PC-3 (cell line): ENCODE data around the gene HIPK2. TPM values are rescaled to one million over a fixed set of nuclear protein-coding genes. Genes with fewer than 3 reads are reported as not detected.
A peak's percentile ranks its signal among the peaks of the same experiment; 100 is the strongest.

Experiments
- ATAC-seq: fragments of 200-7000 bp; cut with Tn5 transposase; 2 replicates; pipeline ENCODE4 v1.9.1; 2020; ENCODE audit warnings: mild to moderate bottlenecking, moderate library complexity
- BruUV-seq: library from RNA; stranded (reverse); fragments of 400-500 nt; replicated peaks from 2 replicates; lab custom pipeline; 2021; lab: Mats Ljungman, UMichigan
- CTCF ChIA-PET: fragments of 300-600 bp; sonication (Branson Sonifier 250); formaldehyde crosslinking; loops from one replicate; lab custom pipeline; 2022; ENCODE audit warnings: antibody characterized with exemption; lab: Charles Lee
- POLR2A ChIA-PET: fragments of 300-600 bp; sonication (Branson Sonifier 250); formaldehyde crosslinking; loops from one replicate; lab custom pipeline; 2022; ENCODE audit warnings: antibody characterized with exemption; ENCODE audit not compliant: unreplicated experiment; lab: Charles Lee
- DNase-seq: peaks from one replicate; pipeline ENCODE4 v3.0.0-alpha.2; 2015
- H2AFZ ChIP-seq: fragments of 300-600 bp; sonication (generic); 2 replicates; pipeline ENCODE4 v1.6.0; 2016; ENCODE audit warnings: antibody characterized with exemption, low read length
- H3F3A ChIP-seq: fragments of 300-600 bp; sonication (generic); one replicate; pipeline ENCODE4 v1.6.0; 2017; ENCODE audit warnings: antibody characterized with exemption, low read length, control low read depth, mild to moderate bottlenecking; ENCODE audit not compliant: unreplicated experiment
- H3K27ac ChIP-seq: fragments of 300-600 bp; sonication (generic); 2 replicates; pipeline ENCODE4 v1.5.1; 2016; ENCODE audit warnings: mild to moderate bottlenecking, low read length
- H3K27me3 ChIP-seq: fragments of 300-600 bp; sonication (generic); 2 replicates; pipeline ENCODE4 v1.6.1; 2016; ENCODE audit warnings: low read length, mixed read lengths
- H3K36me3 ChIP-seq: fragments of 300-600 bp; sonication (generic); 2 replicates; pipeline ENCODE4 v1.6.1; 2016; ENCODE audit warnings: low read depth, mixed run types, low read length, mixed read lengths
- H3K4me1 ChIP-seq: fragments of 300-600 bp; sonication (generic); 2 replicates; pipeline ENCODE4 v1.5.1; 2016; ENCODE audit warnings: low read length; ENCODE audit not compliant: insufficient read depth
- H3K4me2 ChIP-seq: fragments of 300-600 bp; sonication (generic); 2 replicates; pipeline ENCODE4 v1.6.0; 2016; ENCODE audit warnings: low read length
- H3K4me3 ChIP-seq: fragments of 300-600 bp; sonication (generic); 2 replicates; pipeline ENCODE4 v1.5.1; 2016; ENCODE audit warnings: mild to moderate bottlenecking, low read length, mixed read lengths
- H3K79me2 ChIP-seq: fragments of 300-600 bp; sonication (generic); 2 replicates; pipeline ENCODE4 v1.6.1; 2017; ENCODE audit warnings: low read length, mixed read lengths
- H3K9ac ChIP-seq: fragments of 300-600 bp; sonication (generic); 2 replicates; pipeline ENCODE4 v1.6.0; 2016; ENCODE audit warnings: mild to moderate bottlenecking, low read length
- H3K9me2 ChIP-seq: fragments of 300-600 bp; sonication (generic); replicated peaks from 2 replicates; pipeline ENCODE4 v1.6.1; 2016; ENCODE audit warnings: mixed run types, low read length, mixed read lengths
- H3K9me3 ChIP-seq: fragments of 300-600 bp; sonication (generic); 2 replicates; pipeline ENCODE4 v1.6.1; 2016; ENCODE audit warnings: low read length, mixed read lengths
- H4K20me1 ChIP-seq: fragments of 300-600 bp; sonication (generic); 2 replicates; pipeline ENCODE4 v1.6.1; 2016; ENCODE audit warnings: low read length, mixed read lengths
- EZH2 ChIP-seq: fragments of 300-600 bp; sonication (generic); IDR thresholded peaks from one replicate; pipeline ENCODE4 v1.6.1; 2017; ENCODE audit warnings: antibody characterized with exemption, mild to moderate bottlenecking, low read length; ENCODE audit not compliant: unreplicated experiment
- EZH2phosphoT487 ChIP-seq: fragments of 300-600 bp; sonication (generic); IDR thresholded peaks from 2 replicates; pipeline ENCODE4 v1.6.1; 2018; ENCODE audit warnings: mild to moderate bottlenecking, antibody characterized with exemption, low read length, borderline replicate concordance
- intact Hi-C: fragments of 100-400 bp; cut with micrococcal nuclease; formaldehyde crosslinking; loops from 2 replicates; pipeline ENCODE4 v1.9.0; 2023
- total RNA-seq: library from RNA; depleted of rRNA; stranded (reverse); fragments of >200 nt; gene quantifications from 2 replicates; pipeline ENCODE4 v1.2.3, GENCODE V29; 2014
- TF ChIP-seq, protein P1 (sequence below): fragments of 300-600 bp; sonication (generic); conservative IDR thresholded peaks from 2 replicates; pipeline ENCODE4 v1.5.1; 2017; ENCODE audit warnings: antibody characterized with exemption, low read depth, mild to moderate bottlenecking, low read length

HIPK2 gene
- total RNA-seq, 1 experiment from 2014 or later = 38.1 TPM

- ChIA-PET CTCF (no interaction called here), POLR2A (interaction anchor here (0.6 kb wide), 1 partner anchor 352 kb away, joined by 4 read pairs; no protein-coding TSS in a partner anchor)
- H3K4me2 ChIP-seq = no peak overlapping the region
- H3K4me3 ChIP-seq = no peak overlapping the region
- peak overlapping the region; percentile 6; the same call in 1 of the 2 replicates for H3K27ac ChIP-seq
- H3K9me3 ChIP-seq = no peaks in the 10 kb centered on the region
- no peaks in the 10 kb centered on the region for H3F3A ChIP-seq
- ATAC-seq = no peak
- intact Hi-C loops = no loop called here
- no peaks in the 10 kb centered on the region for H3K9me2 ChIP-seq
- H3K36me3 ChIP-seq = peaks cover 63% of the 10 kb centered on the region
- H4K20me1 ChIP-seq = 0 out of 2 replicates have a peak, but pooled peaks cover 3% of the 10 kb centered on the region
- no peak overlapping the region for H3K9ac ChIP-seq
- BruUV-seq = no TSS peak
- DNase-seq = no peak
- TF ChIP-seq EZH2 (no peak), EZH2phosphoT487 (no peak)
- TF ChIP-seq, protein P1, sequence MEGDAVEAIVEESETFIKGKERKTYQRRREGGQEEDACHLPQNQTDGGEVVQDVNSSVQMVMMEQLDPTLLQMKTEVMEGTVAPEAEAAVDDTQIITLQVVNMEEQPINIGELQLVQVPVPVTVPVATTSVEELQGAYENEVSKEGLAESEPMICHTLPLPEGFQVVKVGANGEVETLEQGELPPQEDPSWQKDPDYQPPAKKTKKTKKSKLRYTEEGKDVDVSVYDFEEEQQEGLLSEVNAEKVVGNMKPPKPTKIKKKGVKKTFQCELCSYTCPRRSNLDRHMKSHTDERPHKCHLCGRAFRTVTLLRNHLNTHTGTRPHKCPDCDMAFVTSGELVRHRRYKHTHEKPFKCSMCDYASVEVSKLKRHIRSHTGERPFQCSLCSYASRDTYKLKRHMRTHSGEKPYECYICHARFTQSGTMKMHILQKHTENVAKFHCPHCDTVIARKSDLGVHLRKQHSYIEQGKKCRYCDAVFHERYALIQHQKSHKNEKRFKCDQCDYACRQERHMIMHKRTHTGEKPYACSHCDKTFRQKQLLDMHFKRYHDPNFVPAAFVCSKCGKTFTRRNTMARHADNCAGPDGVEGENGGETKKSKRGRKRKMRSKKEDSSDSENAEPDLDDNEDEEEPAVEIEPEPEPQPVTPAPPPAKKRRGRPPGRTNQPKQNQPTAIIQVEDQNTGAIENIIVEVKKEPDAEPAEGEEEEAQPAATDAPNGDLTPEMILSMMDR = no peak
- H3K4me1 ChIP-seq = no peaks in the 10 kb centered on the region; the same call in 1 of the 2 replicates
- no peaks in the 10 kb centered on the region for H3K27me3 ChIP-seq
- peaks cover 92% of the 10 kb centered on the region for H3K79me2 ChIP-seq
- no peak overlapping the region for H2AFZ ChIP-seq
These were observed 85.1 kb downstream of the HIPK2 start for GRCh38 chr7:139692723-139693122.

DNA sequence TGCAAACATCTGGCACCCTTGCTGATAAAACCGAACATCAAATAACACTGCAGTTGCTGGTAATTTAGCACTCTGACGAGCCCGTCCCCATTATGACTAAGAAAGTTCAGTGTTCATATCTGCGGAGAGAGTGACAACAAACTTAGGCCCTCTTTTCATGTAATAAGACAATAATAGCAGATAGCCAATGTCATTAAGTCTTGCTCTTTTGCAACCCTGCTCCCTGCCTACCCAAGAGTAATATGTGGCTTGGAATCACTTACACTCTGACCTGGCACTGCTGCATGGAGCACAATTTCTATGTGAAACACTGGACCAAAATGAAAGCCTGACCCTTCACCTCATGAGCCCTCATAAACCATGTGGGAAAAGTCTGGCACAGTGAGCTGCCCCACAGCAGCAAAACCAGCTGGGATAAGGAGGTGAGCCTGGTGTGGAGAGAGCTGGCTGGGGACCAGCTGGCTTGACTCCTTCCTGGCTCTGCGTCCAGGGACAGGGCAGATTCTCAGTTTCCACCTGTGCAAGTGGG, 86.5 kb downstream of the HIPK2 start:
- Histone ChIP-seq H3K27me3 (no peaks in the 10 kb centered on the region), H3K9me3 (no peaks in the 10 kb centered on the region), H3K4me3 (no peak overlapping the region), H4K20me1 (no peaks in the 10 kb centered on the region), H2AFZ (no peak overlapping the region), H3K9me2 (no peaks in the 10 kb centered on the region), H3F3A (no peaks in the 10 kb centered on the region), H3K9ac (no peak overlapping the region), H3K36me3 (peaks cover 73% of the 10 kb centered on the region), H3K27ac (0 out of 2 replicates have a peak overlapping the region, but pooled peaks have one; percentile 6), H3K79me2 (peaks cover 87% of the 10 kb centered on the region), H3K4me1 (no peaks in the 10 kb centered on the region; the same call in 1 of the 2 replicates), H3K4me2 (no peak overlapping the region)
- DNase-seq (no peak), ATAC-seq (no peak)
- no TSS peak for BruUV-seq
- POLR2A ChIA-PET = no interaction called here
- CTCF ChIA-PET = no interaction called here
- no peak for TF ChIP-seq EZH2phosphoT487
- no peak for TF ChIP-seq EZH2
- TF ChIP-seq, protein P1 = no peak
- intact Hi-C loops = no loop called here

DNA sequence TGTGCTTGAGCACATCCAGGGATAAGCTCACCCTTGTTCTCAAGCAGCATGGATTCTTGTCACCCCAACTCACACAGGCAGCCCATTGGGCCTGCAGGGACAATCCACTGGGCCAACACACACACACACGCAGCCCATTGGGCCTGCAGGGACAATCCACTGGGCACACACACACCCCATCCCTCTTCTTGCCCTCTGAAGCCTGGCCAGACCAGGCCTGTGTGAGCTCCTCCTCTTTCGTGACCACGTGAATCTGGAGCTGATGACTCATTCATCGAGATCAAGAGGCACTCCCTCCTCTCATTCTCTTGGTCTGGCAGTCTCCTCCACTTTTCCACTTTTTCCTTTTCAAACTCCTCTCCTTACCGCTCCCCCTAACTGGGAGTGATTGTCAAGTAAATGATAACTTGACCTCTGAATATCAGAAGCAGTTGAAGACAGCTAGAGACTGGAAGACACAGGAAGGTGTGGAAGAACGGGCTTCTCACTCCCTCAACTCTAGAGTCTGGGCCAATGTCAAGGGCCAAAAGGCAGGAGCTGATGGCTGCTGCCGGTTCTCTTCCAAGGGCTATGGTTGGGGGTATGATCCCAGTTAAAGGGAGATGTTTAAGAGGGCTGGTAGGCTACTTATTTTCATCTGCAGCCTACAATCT, 89.7 kb downstream of the HIPK2 start:
- Histone ChIP-seq H3K27ac (peak overlapping the region; percentile 26), H3K36me3 (peaks cover 80% of the 10 kb centered on the region), H3K9ac (no peak overlapping the region), H3F3A (no peaks in the 10 kb centered on the region), H3K27me3 (no peaks in the 10 kb centered on the region), H4K20me1 (no peaks in the 10 kb centered on the region), H3K4me1 (peaks cover 15% of the 10 kb centered on the region), H3K9me3 (0 out of 2 replicates have a peak, but pooled peaks cover 5% of the 10 kb centered on the region), H3K4me3 (no peak overlapping the region), H3K79me2 (peaks cover 84% of the 10 kb centered on the region), H3K9me2 (no peaks in the 10 kb centered on the region), H3K4me2 (no peak overlapping the region), H2AFZ (no peak overlapping the region)
- ChIA-PET CTCF (no interaction called here), POLR2A (no interaction called here)
- no TSS peak for BruUV-seq
- DNase-seq = peak; percentile 39
- ATAC-seq = peak; percentile 32
- intact Hi-C loops = no loop called here
- TF ChIP-seq EZH2 = no peak
- TF ChIP-seq, protein P1 = no peak
- TF ChIP-seq EZH2phosphoT487 = no peak
